ENCODE data around the gene ESRP2.

The ESRP2 gene

GRCh38 chr16:68247400-68247799 is 11.5 kb upstream of the ESRP2 start:
- no peak for TF ChIP-seq CTCF (IDR thresholded peaks at IDR 0.05; ENCODE audit: control insufficient read depth, extremely low read depth, insufficient read depth)
- H3K4me3 ChIP-seq (ENCODE audit: low read depth, low read length), result no peak overlapping the region
- no peak for DNase-seq (ENCODE audit: low read depth)

- no peak for TF ChIP-seq CTCF (IDR thresholded peaks at IDR 0.05; ENCODE audit: control insufficient read depth, extremely low read depth, insufficient read depth)
- DNase-seq (ENCODE audit: low read depth), result no peak
- no peak overlapping the region for H3K4me3 ChIP-seq (ENCODE audit: low read depth, low read length)
These were observed 10.7 kb upstream of the ESRP2 start for GRCh38 chr16:68246666-68247065.

GRCh38 chr16:68246121-68246520 is 10.2 kb upstream of the ESRP2 start:
- DNase-seq (ENCODE audit: low read depth), result no peak
- TF ChIP-seq CTCF (IDR thresholded peaks at IDR 0.05; ENCODE audit: control insufficient read depth, extremely low read depth, insufficient read depth), result no peak
- peak overlapping the region; percentile 81 for H3K4me3 ChIP-seq (ENCODE audit: low read depth, low read length)

GRCh38 chr16:68244903-68245853 is 9.3 kb upstream of the ESRP2 start, which contains the start of gene PLA2G15:
Gene PLA2G15 (plus strand): TSS chr16:68245373. CDS start chr16:68245427, 54 bp downstream.
- no peak for TF ChIP-seq CTCF (IDR thresholded peaks at IDR 0.05; ENCODE audit: control insufficient read depth, extremely low read depth, insufficient read depth)
- peak within 1 kb of the TSS; percentile 81 for H3K4me3 ChIP-seq (ENCODE audit: low read depth, low read length)
- DNase-seq (ENCODE audit: low read depth), result peak; percentile 72

- no peak for DNase-seq (ENCODE audit: low read depth)
- H3K4me3 ChIP-seq (ENCODE audit: low read depth, low read length), result peak overlapping the region; percentile 81
- TF ChIP-seq CTCF (IDR thresholded peaks at IDR 0.05; ENCODE audit: control insufficient read depth, extremely low read depth, insufficient read depth), result no peak
These were observed 8.6 kb upstream of the ESRP2 start for GRCh38 chr16:68244481-68244902.

- no peak for DNase-seq (ENCODE audit: low read depth)
- no peak overlapping the region for H3K4me3 ChIP-seq (ENCODE audit: low read depth, low read length)
- TF ChIP-seq CTCF (IDR thresholded peaks at IDR 0.05; ENCODE audit: control insufficient read depth, extremely low read depth, insufficient read depth), result no peak
These were observed 7.3 kb upstream of the ESRP2 start for GRCh38 chr16:68242926-68243858.

Measured in LNCaP clone FGC (cell line).